Colonic mucosa (tissue), 4 donors: ENCODE data around the gene DIP2C. TPM values are rescaled to one million over a fixed set of nuclear protein-coding genes. Genes with fewer than 3 reads are reported as not detected.

Experiments
- DNase-seq: peaks from one replicate; pipeline ENCODE4 v3.0.0-alpha.2; 2020
- H3K27ac ChIP-seq: fragments of 200-600 bp; one replicate; pipeline ENCODE4 v1.8.0; 2021
- H3K27me3 ChIP-seq: fragments of 200-600 bp; one replicate; pipeline ENCODE4 v1.8.0; 2021
- H3K36me3 ChIP-seq: fragments of 200-600 bp; one replicate; pipeline ENCODE4 v1.8.0; 2021
- H3K4me1 ChIP-seq: fragments of 200-600 bp; one replicate; pipeline ENCODE4 v1.8.0; 2021; ENCODE audit warnings: mild to moderate bottlenecking
- H3K4me3 ChIP-seq: fragments of 200-600 bp; one replicate; pipeline ENCODE4 v1.8.0; 2021
- H3K9ac ChIP-seq, 2 donors: one replicate each; pipeline ENCODE4 v1.7.0; 2013; ENCODE audit warnings: control low read depth in 2 of 2, low read depth in 2 of 2, low read length in 2 of 2
- H3K9me3 ChIP-seq: fragments of 200-600 bp; one replicate; pipeline ENCODE4 v1.8.0; 2021
- intact Hi-C: fragments of 100-400 bp; cut with DNase I; formaldehyde crosslinking; loops from one replicate; pipeline ENCODE4 v1.14.1; 2022
- total RNA-seq, 2 donors: library from RNA; stranded (reverse); fragmentation: NEBNext Ultra II Directional in 1 of 2; extraction: Animal tissue kit (Norgen Biotek cat#: 25700) in 1 of 2; gene quantifications; one replicate each; pipeline ENCODE4 v1.2.1, GENCODE V29; 2021
- TF ChIP-seq, protein P1 (sequence below): fragments of 200-600 bp; IDR thresholded peaks from one replicate; pipeline ENCODE4 v1.8.0; 2022; ENCODE audit warnings: antibody characterized with exemption, mild to moderate bottlenecking
- donor health status: healthy.
- donor health status: DM: no; HTN: no; CAD: no.
- donor health status: DM: no; HTN: no; CAD: no.

DIP2C gene
- total RNA-seq, 2 donors from 2014 or later = 7.6 to 11.2 TPM

DNA sequence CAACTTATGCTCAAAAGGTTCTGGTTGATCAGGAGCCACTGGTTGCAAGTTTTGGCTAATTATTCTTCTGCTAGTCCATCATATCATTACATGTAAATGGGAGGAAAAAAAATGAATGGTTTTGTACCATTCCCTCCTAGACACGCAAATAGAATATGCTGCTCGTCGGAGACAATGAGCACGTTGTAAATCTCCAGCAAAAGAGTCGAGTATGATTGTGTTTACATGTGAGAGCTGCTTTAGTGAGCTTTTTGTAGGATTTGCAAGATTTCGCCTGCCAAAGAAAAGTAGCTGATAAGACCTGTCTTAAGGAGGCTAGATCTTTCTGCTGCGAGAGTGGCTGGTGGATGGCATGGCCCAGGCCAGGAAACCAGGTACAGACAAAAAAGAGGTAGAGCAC lies 445.2 kb downstream of the DIP2C start:
- no peak for DNase-seq
- no peak overlapping the region for H3K9ac ChIP-seq
- no peaks in the 10 kb centered on the region for H3K36me3 ChIP-seq
- no peak overlapping the region for H3K27ac ChIP-seq
- no peaks in the 10 kb centered on the region for H3K27me3 ChIP-seq
- H3K4me3 ChIP-seq = no peak overlapping the region
- no peaks in the 10 kb centered on the region for H3K4me1 ChIP-seq
- no peaks in the 10 kb centered on the region for H3K9me3 ChIP-seq
- TF ChIP-seq, protein P1, sequence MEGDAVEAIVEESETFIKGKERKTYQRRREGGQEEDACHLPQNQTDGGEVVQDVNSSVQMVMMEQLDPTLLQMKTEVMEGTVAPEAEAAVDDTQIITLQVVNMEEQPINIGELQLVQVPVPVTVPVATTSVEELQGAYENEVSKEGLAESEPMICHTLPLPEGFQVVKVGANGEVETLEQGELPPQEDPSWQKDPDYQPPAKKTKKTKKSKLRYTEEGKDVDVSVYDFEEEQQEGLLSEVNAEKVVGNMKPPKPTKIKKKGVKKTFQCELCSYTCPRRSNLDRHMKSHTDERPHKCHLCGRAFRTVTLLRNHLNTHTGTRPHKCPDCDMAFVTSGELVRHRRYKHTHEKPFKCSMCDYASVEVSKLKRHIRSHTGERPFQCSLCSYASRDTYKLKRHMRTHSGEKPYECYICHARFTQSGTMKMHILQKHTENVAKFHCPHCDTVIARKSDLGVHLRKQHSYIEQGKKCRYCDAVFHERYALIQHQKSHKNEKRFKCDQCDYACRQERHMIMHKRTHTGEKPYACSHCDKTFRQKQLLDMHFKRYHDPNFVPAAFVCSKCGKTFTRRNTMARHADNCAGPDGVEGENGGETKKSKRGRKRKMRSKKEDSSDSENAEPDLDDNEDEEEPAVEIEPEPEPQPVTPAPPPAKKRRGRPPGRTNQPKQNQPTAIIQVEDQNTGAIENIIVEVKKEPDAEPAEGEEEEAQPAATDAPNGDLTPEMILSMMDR = no peak
- intact Hi-C loops = no loop called here

DNA sequence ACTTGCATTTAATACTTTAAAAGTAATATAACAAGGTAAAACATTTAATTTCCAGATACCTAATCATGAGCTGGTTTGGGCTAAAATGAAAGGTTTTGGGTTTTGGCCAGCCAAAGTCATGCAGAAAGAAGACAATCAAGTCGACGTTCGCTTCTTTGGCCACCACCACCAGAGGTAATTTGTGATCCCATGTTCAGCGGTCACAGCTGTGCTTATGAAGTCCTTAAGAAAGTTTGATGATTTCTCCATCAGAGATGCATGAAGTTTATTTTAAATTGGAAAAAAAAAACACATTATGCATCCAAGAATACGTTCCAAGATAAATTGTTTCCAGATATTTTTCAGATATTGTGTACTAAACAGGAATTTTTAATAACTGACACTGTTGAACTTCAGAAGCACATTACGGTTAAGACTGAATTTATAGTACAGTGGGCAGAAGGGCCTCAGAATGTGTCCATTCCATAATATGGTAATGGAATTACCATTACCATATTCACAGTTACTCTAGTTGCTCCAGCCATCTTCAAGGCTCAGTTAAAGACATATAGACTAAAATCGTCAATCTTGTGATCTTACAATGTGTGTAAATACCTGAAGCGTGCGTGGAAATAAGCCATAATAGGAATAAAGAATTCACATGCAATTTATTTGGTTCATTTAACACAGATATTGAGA lies 447.4 kb downstream of the DIP2C start:
- TF ChIP-seq, protein P1 = no peak
- H3K27me3 ChIP-seq = no peaks in the 10 kb centered on the region

DNA sequence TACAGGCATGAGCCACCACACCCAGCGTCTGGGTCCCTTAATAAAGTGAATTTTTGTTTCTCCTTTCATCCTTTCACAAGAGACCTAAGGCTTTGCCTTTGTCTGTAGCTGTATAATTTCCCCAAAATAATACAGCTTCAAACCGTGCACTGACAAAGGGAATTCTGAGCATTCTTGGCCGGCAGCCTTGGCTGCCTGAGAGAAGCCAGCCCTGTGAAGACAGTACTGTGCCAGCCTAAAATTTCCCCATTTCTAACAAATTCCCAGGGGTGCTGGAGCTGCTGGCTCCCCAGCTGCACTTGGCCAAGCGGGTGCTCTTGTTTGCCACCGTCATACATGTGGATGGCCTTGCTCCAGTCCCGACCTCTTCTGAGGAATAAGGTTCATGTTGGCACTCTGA lies 448.0 kb downstream of the DIP2C start:
- Histone ChIP-seq H3K36me3 (no peaks in the 10 kb centered on the region), H3K9me3 (no peaks in the 10 kb centered on the region), H3K4me1 (no peaks in the 10 kb centered on the region), H3K9ac (no peak overlapping the region), H3K4me3 (no peak overlapping the region), H3K27ac (no peak overlapping the region), H3K27me3 (no peaks in the 10 kb centered on the region)
- TF ChIP-seq, protein P1 = no peak
- intact Hi-C loops = no loop called here
- no peak for DNase-seq

More for the DNA sequence above, 447.4 kb downstream of the DIP2C start:
- H3K4me3 ChIP-seq = no peak overlapping the region
- H3K9ac ChIP-seq = no peak overlapping the region
- no peaks in the 10 kb centered on the region for H3K4me1 ChIP-seq
- no peak overlapping the region for H3K27ac ChIP-seq
- no peak for DNase-seq
- H3K36me3 ChIP-seq = no peaks in the 10 kb centered on the region
- intact Hi-C loops = no loop called here
- no peaks in the 10 kb centered on the region for H3K9me3 ChIP-seq

DNA sequence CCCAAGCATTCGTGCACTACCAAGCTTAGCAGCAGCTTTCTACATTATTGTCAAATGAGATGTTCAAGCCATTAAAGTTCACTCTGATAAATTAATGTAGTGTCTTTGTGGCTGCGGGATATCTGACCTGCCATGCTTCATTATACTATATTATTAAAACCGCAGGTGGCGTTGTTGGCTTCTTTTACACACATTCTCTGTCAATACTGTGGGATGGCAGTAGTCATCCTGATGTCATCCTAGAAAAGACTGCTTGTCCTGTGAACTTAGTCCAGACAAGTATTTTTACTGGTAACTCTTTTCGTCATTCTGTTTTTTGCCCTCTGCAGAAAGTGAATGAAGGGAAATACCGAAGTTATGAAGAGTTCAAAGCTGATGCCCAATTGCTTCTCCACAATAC lies 450.4 kb downstream of the DIP2C start:
- Histone ChIP-seq H3K9ac (no peak overlapping the region), H3K4me3 (no peak overlapping the region), H3K9me3 (no peaks in the 10 kb centered on the region), H3K36me3 (no peaks in the 10 kb centered on the region), H3K4me1 (no peaks in the 10 kb centered on the region), H3K27me3 (no peaks in the 10 kb centered on the region), H3K27ac (no peak overlapping the region)
- DNase-seq = no peak
- TF ChIP-seq, protein P1 = no peak
- intact Hi-C loops = no loop called here

DNA sequence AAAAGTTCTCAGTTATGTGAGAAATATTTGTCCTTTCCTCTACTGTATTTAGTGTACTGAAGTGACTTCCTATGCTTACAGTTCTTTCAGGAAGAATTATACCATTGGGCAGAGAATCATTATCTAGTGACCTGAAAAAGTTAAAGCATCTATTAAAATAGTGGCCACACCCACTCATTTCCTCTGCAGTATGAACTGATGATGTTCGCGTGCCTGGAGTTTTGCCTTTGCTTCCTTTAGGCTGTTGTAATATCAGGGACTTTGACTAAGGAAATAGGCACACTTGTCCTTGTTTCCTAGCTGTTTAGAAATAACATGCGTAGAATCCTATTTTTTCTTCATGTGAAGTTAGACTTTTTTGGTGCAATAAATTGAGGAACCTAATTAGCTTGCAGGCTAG lies 453.6 kb downstream of the DIP2C start:
- H3K4me1 ChIP-seq = no peaks in the 10 kb centered on the region
- no peak overlapping the region for H3K27ac ChIP-seq
- H3K36me3 ChIP-seq = no peaks in the 10 kb centered on the region
- intact Hi-C loops = no loop called here
- H3K27me3 ChIP-seq = no peaks in the 10 kb centered on the region
- no peak for DNase-seq
- TF ChIP-seq, protein P1 = no peak
- no peaks in the 10 kb centered on the region for H3K9me3 ChIP-seq
- no peak overlapping the region for H3K9ac ChIP-seq
- no peak overlapping the region for H3K4me3 ChIP-seq
